Measurements from ENCODE around the gene PARVB. TPM values are rescaled to one million over a fixed set of nuclear protein-coding genes. Genes with fewer than 3 reads are reported as not detected.

Gene PARVB
- total RNA-seq, 4 donors from 2014 or later: 6.6 to 144 (median 30.1) TPM

DNA sequence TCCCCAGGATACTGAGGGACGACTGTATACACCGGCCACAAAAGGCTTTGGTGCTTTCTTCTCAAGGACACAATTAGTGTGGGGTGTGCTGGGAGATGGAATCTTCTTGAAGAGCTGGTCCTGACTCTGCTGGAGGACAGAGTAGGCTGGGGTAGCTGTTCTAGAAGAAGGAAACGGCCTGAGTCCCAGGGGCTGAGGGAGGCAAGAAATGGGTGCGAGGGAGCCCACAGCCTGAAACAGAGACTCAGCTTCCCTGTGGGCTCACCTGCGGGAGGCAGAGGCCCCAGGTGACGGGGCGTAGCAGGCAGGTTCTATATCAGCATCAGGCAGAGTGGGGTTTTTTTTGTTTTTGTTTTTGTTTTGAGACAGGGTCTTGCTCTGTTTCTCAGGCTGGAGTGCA is 193.2 kb downstream of the PARVB start:
- no peak for TF ChIP-seq EP300 (IDR thresholded peaks at IDR 0.05; ENCODE audit: low read depth)
- no peak for DNase-seq
- intact Hi-C loops (cut with DNase I; ENCODE audit: low total_unique reads): no loop called here
- Histone ChIP-seq H3K36me3 (no peaks in the 10 kb centered on the region), H3K27ac (no peak overlapping the region), H3K9me3 (no peaks in the 10 kb centered on the region), H3K4me3 (no peak overlapping the region), H3K27me3 (no peaks in the 10 kb centered on the region), H3K4me1 (peaks cover 0 to 6% (median 1%) of the 10 kb centered on the region in 4 donors)
- in situ Hi-C loops (cut with MboI; ENCODE audit: low pct_ligation_motif_present in 1 of 4, low pct_unique_long_range_greater_than_20kb in 1 of 4, low sequenced_read_pairs in 3 of 4): no loop called here
- 88% methylated on average over 2 to 7 of the region's 7 CpGs for WGBS, 2 donors (ENCODE audit: low coverage in 1 of 2)

DNA sequence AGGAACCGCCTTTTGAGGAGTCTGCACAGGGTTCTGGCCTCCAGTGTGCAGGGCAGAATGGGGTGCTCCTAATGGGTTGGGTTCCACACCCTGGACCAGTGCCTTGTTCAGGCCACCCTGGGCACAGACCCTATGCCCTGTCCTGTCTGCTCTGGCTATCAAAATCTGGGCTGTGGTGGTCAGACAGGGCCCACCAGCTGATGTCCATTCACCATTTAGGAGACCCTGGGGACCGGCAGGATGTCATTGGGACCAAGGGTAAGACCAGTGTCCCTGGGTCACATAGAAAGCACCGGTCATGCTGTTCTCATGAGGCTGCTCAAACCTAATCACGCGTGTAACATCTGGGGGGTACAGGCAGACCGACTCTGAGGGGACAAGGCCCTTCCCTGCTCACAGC is 194.0 kb downstream of the PARVB start:
- intact Hi-C loops (cut with DNase I; ENCODE audit: low total_unique reads): no loop called here
- WGBS, 2 donors (ENCODE audit: low coverage in 1 of 2): 96% methylated on average over 5 of the region's 6 CpGs; no CpG with 5 or more reads in 1 of the 2 donors
- Histone ChIP-seq H3K4me1 (no peaks in the 10 kb centered on the region), H3K36me3 (no peaks in the 10 kb centered on the region), H3K4me3 (no peak overlapping the region), H3K27ac (no peak overlapping the region), H3K27me3 (no peaks in the 10 kb centered on the region), H3K9me3 (no peaks in the 10 kb centered on the region)
- in situ Hi-C loops (cut with MboI; ENCODE audit: low pct_ligation_motif_present in 1 of 4, low pct_unique_long_range_greater_than_20kb in 1 of 4, low sequenced_read_pairs in 3 of 4): no loop called here
- TF ChIP-seq POLR2AphosphoS5 (IDR thresholded peaks at IDR 0.05): no peak
- TF ChIP-seq, protein P1, sequence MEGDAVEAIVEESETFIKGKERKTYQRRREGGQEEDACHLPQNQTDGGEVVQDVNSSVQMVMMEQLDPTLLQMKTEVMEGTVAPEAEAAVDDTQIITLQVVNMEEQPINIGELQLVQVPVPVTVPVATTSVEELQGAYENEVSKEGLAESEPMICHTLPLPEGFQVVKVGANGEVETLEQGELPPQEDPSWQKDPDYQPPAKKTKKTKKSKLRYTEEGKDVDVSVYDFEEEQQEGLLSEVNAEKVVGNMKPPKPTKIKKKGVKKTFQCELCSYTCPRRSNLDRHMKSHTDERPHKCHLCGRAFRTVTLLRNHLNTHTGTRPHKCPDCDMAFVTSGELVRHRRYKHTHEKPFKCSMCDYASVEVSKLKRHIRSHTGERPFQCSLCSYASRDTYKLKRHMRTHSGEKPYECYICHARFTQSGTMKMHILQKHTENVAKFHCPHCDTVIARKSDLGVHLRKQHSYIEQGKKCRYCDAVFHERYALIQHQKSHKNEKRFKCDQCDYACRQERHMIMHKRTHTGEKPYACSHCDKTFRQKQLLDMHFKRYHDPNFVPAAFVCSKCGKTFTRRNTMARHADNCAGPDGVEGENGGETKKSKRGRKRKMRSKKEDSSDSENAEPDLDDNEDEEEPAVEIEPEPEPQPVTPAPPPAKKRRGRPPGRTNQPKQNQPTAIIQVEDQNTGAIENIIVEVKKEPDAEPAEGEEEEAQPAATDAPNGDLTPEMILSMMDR (IDR thresholded peaks at IDR 0.05): no peak
- no peak for TF ChIP-seq POLR2A (IDR thresholded peaks at IDR 0.05)
- TF ChIP-seq EP300 (IDR thresholded peaks at IDR 0.05; ENCODE audit: low read depth): no peak
- no peak for DNase-seq

DNA sequence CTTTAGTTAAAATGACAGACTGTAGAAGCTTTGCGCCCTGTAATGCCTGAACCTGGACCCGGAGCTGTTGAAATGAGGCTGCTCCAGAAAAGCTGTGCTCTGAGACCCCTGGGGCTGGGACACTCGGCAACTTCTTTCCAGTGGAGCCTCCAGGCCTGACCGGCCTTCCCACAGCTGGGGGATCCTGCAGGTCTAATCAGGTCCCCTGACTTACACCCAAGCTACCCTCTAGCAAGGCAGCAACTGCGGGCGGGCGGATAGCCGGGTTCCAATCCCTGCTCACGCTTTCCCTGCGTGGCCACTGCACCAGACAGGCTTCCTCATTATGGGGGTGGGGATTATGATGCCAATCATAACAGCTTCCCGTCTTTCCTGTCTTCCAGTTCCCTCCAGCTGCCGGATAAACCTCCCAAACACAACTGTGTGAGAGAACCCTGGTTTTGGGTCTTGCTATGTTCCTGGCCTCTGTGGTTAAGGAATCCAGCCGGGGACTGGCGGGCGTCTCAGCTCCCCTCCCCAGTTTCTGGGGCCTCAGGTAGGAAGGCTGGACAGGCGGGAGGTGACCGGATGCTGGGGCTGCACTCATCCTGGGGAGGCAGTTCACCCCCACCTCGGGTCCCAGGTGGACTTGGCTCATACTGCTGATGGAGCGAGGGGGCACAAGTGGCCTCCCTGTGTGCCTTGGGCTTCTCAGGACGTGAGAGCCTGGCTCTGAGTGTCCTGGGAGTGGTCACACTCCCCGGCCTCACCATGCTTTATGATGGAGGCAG is 195.2 kb downstream of the PARVB start:
- 78% methylated on average over 15 of the region's 21 CpGs; no CpG with 5 or more reads in 1 of the 2 donors for WGBS, 2 donors (ENCODE audit: low coverage in 1 of 2)
- Histone ChIP-seq H3K4me3 (no peak overlapping the region), H3K27ac (no peak overlapping the region), H3K9me3 (no peaks in the 10 kb centered on the region), H3K36me3 (no peaks in the 10 kb centered on the region), H3K27me3 (no peaks in the 10 kb centered on the region), H3K4me1 (no peaks in the 10 kb centered on the region)
- in situ Hi-C loops (cut with MboI; ENCODE audit: low pct_ligation_motif_present in 1 of 4, low pct_unique_long_range_greater_than_20kb in 1 of 4, low sequenced_read_pairs in 3 of 4): no loop called here
- no peak for DNase-seq
- intact Hi-C loops (cut with DNase I; ENCODE audit: low total_unique reads): no loop called here
- no peak for TF ChIP-seq POLR2AphosphoS5 (IDR thresholded peaks at IDR 0.05)
- no peak for TF ChIP-seq POLR2A (IDR thresholded peaks at IDR 0.05)
- TF ChIP-seq EP300 (IDR thresholded peaks at IDR 0.05; ENCODE audit: low read depth): no peak
- TF ChIP-seq, protein P1 (IDR thresholded peaks at IDR 0.05): no peak

DNA sequence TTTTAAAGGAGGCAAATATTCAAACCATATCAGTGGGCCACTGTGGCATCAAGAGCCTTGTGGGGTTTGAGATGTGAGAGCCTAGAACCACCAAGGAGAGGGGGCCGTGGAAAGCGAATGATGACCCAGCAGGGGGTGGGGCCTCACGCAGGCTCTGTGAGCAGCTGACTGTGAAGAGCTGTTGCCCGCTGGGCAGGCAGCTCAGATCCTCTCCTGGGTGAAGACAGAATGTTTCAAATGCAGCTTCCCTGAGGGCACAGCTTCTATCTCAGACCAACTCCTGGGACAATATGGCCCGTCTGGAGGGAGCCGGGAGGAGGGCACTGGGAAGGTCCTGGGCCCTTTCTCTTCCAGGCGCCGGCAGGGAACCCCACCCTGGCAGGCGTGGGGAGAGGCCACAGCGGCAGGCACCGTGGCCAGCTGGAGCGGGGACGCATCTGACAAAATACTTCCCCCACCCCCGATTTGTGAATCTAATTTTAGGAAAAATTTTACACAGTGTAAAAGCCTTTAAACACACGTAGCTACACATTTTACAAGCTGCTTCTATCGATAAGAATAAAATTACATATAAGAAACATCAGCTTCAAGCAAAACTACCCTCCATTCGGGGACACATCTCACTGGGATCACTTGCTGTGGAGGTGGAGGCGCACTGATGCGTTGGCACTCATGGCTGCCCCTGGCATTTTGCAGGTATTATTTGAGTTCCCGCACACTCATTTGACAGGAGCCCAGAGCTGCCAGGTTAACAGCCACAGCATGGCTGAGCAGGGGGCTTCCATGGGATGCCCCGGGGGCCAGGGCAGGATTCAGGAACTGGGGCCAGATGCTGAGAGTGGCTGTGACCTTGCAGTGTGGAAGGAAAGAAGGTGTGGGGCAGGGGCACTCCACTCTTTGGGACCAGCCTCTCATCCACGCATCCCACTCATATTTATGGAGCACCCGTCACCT is 196.9 kb downstream of the PARVB start:
- TF ChIP-seq POLR2AphosphoS5 (IDR thresholded peaks at IDR 0.05) (no peak), EP300 (IDR thresholded peaks at IDR 0.05; ENCODE audit: low read depth) (no peak), POLR2A (IDR thresholded peaks at IDR 0.05) (no peak)
- TF ChIP-seq, protein P1 (IDR thresholded peaks at IDR 0.05): no peak
- Histone ChIP-seq H3K27me3 (no peaks in the 10 kb centered on the region), H3K9me3 (no peaks in the 10 kb centered on the region), H3K4me3 (no peak overlapping the region), H3K27ac (no peak overlapping the region), H3K4me1 (no peaks in the 10 kb centered on the region), H3K36me3 (no peaks in the 10 kb centered on the region)
- in situ Hi-C loops (cut with MboI; ENCODE audit: low pct_ligation_motif_present in 1 of 4, low pct_unique_long_range_greater_than_20kb in 1 of 4, low sequenced_read_pairs in 3 of 4): no loop called here
- intact Hi-C loops (cut with DNase I; ENCODE audit: low total_unique reads): no loop called here
- DNase-seq: no peak
- WGBS, 2 donors (ENCODE audit: low coverage in 1 of 2): 80 to 85% methylated on average over 7 to 23 of the region's 23 CpGs
